A204.1 (cell line): ENCODE results near the gene HIRA.

Source experiments
- FAIRE-seq: peaks from 2 replicates; lab custom pipeline; 2012; peaks lifted over from hg19 to GRCh38; lab: Jason Lieb, UNC

The HIRA gene

GRCh38 chr22:19431649-19432132 is at the start of gene HIRA:
Gene HIRA, minus strand, starts transcription at chr22:19431733. Its CDS starts 257 bp downstream, at chr22:19431476.
- FAIRE-seq = no peak

DNA sequence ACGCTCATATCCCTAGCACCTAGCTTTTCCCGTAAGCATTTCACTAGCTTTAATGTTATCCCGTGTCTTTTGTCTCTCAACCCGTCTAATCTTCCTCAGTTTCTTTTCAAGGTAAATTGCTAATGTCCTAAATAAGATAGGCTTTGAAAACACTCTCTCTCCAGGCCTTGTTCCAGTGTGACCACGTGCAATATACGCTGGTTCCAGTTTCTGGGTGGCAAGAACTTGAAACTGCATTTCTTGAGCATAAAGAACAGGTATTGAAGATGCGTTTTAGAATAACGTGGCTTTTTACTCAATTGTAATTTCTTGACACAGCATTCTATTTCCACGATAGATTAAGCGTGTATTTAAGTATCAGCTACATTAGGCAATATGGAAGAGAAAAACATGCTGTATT is 49.3 kb upstream of the HIRA start:
- FAIRE-seq = no peak

GRCh38 chr22:19480173-19480568 is 48.6 kb upstream of the HIRA start:
- no peak for FAIRE-seq

GRCh38 chr22:19479355-19480172 is 48.0 kb upstream of the HIRA start, which contains the start of gene CDC45:
Gene CDC45, plus strand, starts transcription at chr22:19479920. Its CDS starts 49 bp downstream, at chr22:19479969.
- peak; percentile 99 for FAIRE-seq

DNA sequence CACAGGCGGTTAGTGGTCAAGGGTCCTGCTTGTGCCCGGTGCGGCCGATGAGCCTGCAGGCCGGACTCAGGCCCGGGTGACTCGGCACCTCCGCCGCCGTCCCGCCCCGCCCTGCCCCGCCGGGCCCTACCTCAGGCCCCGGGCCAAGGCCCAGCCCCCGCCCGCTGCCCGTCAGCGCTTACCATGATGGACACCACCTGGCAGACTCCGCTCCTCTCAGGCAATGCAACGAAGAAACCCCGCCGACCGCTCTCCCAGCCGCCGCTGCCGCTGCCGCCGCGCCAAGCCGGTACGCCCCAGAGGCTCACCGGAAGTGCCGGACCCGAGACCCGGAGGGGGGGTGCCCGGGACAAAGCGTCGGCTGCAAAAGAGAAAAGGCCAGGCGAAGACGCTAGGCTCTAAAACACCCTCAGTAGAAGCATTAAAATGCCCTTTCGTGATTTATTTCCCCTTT is 47.4 kb upstream of the HIRA start, which contains the start of gene UFD1:
Gene UFD1, minus strand, starts transcription at position 293 of the 454 bp plus-strand sequence. Its CDS starts 108 bp downstream, at position 185.
- no peak for FAIRE-seq

DNA sequence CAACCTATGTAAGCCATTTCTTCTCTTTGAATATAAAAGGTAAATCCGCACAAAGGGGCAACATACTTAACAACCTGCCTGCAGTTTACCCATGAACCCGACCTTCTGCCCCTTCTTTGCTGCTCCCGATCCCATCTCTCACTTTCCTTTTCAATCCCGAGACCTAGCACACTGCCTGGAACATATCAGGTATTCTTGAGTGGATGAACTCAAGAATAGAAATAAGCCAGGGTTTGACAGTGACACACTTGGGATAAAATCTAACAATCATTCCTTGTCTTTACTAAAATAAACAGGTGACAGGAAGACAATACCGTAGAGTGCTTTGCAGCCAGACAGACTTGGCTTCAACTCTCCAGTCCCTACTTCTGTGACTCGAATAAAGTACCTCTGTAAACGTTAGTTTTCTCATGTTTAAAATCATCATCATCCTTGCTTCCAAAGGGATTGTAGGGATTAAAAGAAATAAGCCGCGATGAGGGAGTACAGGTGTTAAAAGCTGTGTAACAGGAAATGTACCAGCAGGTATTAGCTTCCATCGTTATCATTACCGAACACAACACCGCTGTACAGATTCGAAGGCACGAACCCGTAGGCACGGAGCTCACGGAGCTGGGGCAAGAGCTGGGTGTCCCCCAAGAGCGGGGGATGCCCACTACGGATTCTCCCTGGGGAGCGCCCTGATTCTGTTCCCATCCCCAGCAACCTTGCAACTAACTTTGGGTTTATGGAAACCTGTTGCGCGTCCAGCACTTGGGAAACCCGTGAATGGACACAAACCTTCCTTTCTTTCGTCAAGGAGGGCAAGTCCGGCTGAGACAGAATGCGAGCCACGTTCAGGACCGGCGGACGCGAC is 46.7 kb upstream of the HIRA start:
- no peak for FAIRE-seq

DNA sequence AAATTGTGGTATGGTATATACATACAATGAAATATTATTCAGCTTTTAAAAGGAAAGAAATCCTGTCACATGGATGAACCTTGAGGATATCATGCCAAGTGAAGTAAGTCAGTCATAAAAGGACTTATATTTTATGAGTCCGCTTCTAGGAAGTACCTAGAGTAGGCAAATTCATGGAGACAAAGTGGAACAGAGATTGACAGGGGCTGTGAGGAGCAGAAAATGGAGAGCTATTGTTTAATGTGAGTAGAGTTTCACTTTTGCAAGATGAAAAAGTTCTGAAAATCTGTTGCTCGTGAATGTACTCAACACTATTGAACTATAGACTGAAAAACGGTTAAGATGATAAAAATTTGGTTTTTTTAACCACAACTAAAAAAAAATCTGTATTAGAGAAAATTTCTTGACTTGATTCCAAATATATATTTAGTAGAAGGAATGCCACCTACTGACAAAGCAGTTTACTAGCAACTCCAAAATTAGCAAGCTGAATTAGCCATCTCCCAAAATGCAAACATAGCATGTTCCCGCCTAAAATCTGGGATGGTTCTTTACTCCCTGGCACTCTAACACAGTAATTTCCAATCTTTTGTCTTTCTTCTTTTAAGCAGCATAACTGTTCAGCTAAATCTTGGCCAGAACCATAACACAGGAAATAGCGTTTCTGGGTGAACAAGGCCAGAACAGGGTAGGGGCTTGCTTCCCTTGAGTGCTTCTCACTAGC is 46.0 kb upstream of the HIRA start:
- FAIRE-seq = no peak

DNA sequence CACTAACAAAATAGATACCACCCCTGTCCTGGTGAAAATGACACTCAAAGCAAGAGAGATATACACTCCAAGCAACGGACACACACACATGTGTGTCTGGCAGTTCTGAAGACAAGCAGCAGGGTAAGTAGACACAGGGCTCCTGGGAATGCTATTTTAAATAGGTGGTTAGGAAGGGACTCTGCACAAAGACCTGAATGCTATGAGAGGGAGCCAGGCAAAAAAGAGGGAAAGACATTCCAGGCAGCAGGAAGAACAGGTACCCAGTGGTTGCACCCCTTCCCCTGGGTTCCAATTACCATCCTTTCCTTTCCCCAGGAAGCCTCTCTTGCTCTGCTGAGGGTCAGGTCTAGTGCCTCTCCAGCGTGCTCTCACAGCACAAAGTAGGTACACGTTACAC is 44.5 kb upstream of the HIRA start:
- no peak for FAIRE-seq

DNA sequence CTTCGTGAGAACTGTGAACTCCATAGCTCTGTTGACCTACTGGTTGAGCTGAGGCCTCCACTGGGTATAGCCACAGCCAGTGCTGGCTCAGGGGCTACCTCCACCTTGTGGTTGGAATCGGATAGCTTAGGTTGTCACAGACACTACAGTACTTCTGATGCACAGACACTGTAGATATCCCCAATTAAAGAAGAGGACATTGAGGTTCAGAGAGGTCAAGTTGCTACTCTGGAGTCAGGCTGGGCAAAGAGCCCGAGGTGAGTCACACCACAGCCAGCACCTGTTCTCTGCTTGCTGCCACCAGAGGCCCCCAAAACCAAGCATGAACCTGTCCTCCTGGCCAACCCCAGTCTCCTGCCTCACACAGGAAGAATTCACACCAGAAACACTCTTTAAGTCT is 42.0 kb upstream of the HIRA start:
- FAIRE-seq = no peak

- FAIRE-seq = no peak
These were observed 40.7 kb upstream of the HIRA start for GRCh38 chr22:19472233-19472632.

DNA sequence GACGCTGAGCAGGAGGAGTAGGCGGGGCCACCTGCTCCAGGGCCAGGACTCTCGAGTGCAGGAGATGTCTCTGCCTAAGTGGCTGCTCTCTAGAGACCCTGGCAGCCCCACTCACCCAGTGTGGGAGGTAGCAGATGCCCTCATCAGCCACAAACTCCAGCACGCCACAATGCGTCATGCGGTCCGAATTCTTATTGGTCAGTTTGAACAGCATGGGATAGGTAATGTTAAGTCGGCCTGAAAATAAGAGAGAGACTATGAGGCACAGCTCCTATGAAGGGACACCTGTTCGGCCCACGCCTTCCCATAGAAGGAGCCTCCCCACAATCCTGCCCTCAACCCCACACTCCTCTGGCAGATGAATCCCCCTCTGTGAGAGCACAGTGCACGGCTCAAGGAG is 40.0 kb upstream of the HIRA start:
- FAIRE-seq = no peak

DNA sequence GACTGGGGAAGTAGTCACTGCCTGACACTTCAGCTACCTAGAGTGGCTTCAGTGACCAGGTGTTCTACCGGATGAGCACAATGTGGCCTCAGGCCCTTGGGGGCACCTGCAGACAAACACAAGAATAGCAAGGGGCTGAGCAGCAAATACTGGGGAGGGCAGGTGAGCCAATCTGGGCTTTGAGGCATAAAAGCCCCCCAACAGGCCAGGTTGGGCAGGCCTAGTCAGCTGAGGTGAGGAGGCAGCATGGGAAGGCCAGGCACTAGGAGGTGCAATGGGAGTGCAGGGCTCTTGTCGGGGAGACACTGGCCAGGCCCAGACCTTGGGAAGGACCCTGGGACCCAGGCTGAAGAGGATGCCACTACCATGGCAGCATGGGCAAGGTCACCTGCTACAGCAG is 38.5 kb upstream of the HIRA start:
- no peak for FAIRE-seq

- FAIRE-seq = no peak
These were observed 37.9 kb upstream of the HIRA start for GRCh38 chr22:19469421-19469820.

- no peak for FAIRE-seq
These were observed 36.4 kb upstream of the HIRA start for GRCh38 chr22:19467912-19468311.

- no peak for FAIRE-seq
These were observed 35.6 kb upstream of the HIRA start for GRCh38 chr22:19466848-19467752.

DNA sequence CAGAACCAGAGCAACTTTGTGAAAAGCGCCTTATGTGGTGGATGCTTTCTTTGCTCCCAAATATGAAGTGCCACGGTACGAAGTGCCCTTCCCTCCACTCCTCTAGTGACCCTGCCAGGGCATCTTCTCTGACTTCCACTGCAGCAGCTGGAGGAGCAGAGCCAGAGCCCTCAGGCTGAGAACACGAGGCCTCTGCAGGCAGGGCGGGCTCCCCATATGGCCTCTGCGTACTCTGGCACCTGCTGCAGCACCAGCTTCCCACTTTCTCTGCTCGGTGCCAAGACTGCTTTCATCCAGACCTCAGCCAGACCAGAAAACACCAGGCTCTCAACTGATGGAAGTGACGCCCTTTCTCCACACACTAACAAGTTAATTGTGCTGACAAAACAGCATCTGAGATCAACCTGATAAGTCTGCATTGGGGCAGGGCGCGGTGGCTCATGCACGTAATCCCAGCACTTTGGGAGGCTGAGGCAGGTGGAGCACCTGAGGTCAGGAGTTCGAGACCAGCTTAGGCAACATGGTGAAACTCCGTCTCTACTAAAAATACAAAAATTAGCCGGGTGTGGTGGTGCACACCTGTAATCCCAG is 34.7 kb upstream of the HIRA start:
- no peak for FAIRE-seq

- no peak for FAIRE-seq
These were observed 33.4 kb upstream of the HIRA start for GRCh38 chr22:19464975-19465374.

GRCh38 chr22:19464546-19464945 is 33.0 kb upstream of the HIRA start:
- no peak for FAIRE-seq

DNA sequence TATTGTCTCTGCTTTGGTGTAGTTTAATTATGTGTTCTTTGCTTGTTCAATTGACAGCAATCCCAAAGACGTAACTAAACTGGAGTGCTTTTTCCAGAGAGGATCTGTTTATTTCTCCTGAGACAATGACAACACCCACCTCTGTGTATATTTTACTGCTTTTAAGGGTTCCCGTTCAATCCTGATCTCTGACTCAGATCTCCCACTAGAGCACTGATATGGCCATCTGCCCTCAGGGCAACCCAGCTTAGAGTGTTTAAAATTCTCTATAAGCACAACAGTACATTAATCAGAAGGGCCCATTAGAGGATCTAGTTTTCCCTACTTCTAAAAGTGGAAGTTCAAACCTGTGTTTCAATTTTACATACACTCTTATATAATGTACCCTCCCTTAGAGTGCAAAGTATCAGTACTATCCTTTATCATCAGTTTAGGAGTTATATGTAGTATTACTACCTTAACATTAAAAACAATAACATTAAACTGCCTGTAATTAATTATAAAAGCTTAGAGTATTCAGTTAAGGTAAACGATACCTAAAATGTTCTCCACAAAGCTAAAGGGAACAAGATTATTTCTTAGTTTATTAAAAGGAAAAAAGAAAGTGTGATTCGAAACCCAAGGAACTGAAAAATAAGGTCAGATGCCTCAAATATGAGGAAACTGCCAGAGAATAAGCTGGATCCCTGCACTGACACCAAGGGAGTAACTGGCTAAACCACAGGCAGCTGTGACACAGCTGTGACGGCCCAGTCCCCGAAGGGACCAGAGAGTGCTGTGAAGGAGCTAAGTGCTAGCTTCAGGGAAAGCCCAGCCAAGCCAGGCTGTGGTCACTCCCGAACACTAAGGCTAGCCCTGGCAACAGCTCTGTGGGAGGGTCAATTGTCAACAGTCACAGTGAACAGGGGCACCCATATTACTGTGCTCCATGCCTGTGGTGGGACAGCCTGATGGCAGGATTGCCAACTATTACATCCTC is 32.2 kb upstream of the HIRA start:
- FAIRE-seq = no peak

DNA sequence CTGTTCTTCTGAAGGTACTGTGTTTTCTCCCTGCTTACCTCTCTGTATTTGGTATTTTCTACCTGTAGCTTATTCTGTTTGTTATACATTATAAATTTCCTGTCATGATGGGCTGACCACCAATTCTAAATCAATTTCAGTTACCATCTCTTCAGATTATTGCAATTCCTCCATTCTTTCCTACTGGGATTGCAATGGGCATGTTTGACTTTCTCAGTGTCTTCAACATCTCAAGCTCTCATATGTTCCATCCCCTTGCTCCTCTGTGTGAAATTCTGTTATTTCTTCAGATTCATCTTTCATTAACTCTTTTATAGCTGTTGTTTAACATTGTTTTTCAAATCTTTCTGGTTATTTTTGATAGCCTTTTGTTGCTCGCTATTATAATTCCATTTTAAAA is 31.5 kb upstream of the HIRA start:
- FAIRE-seq = no peak
